H9 (cell line): ENCODE results near the gene SCFD2. TPM values are rescaled to one million over a fixed set of nuclear protein-coding genes. Genes with fewer than 3 reads are reported as not detected.

Experiments used
- DNase-seq: peaks from one replicate; pipeline ENCODE4 v3.0.0-alpha.2; 2017
- H2AFZ ChIP-seq: one replicate; pipeline ENCODE4 v1.6.1; 2013; ENCODE audit warnings: mild to moderate bottlenecking, low read length, control low read depth, moderate library complexity
- H2AK5ac ChIP-seq: 2 replicates; pipeline ENCODE4 v1.6.1; 2013; ENCODE audit warnings: low read length, control low read depth, mixed read lengths; ENCODE audit not compliant: insufficient read length
- H2BK120ac ChIP-seq: one replicate; pipeline ENCODE4 v1.6.1; 2013; ENCODE audit warnings: low read depth, mild to moderate bottlenecking, low read length, control low read depth, inconsistent platforms; ENCODE audit not compliant: poor library complexity, severe bottlenecking
- H2BK12ac ChIP-seq: 2 replicates; pipeline ENCODE4 v1.6.1; 2013; ENCODE audit warnings: low read length, control low read depth, mixed read lengths, low read depth; ENCODE audit not compliant: insufficient read length
- H2BK15ac ChIP-seq: 2 replicates; pipeline ENCODE4 v1.6.1; 2013; ENCODE audit warnings: low read depth, low read length, control low read depth
- H2BK20ac ChIP-seq: one replicate; pipeline ENCODE4 v1.6.1; 2013; ENCODE audit warnings: low read depth, mild to moderate bottlenecking, low read length, control low read depth, inconsistent platforms; ENCODE audit not compliant: poor library complexity, severe bottlenecking
- H2BK5ac ChIP-seq: 2 replicates; pipeline ENCODE4 v1.6.1; 2013; ENCODE audit warnings: low read length, control low read depth, mixed read lengths; ENCODE audit not compliant: insufficient read length
- H3K14ac ChIP-seq: 2 replicates; pipeline ENCODE4 v1.6.1; 2013; ENCODE audit warnings: low read length, control low read depth; ENCODE audit not compliant: insufficient read depth
- H3K18ac ChIP-seq: 2 replicates; pipeline ENCODE4 v1.6.1; 2013; ENCODE audit warnings: low read depth, mild to moderate bottlenecking, mixed read lengths, low read length, control low read depth; ENCODE audit not compliant: insufficient read length
- H3K23ac ChIP-seq: 2 replicates; pipeline ENCODE4 v1.6.1; 2013; ENCODE audit warnings: low read length, control low read depth, mixed read lengths, low read depth; ENCODE audit not compliant: insufficient read length
- H3K23me2 ChIP-seq: 2 replicates; pipeline ENCODE4 v1.6.1; 2013; ENCODE audit warnings: low read depth, mild to moderate bottlenecking, mixed read lengths, low read length, control low read depth; ENCODE audit not compliant: insufficient read length, poor library complexity, severe bottlenecking
- H3K27ac ChIP-seq: 2 replicates; pipeline ENCODE4 v1.5.1; 2013; ENCODE audit warnings: low read length, control low read depth, mixed read lengths, low read depth; ENCODE audit not compliant: insufficient read length
- H3K27me3 ChIP-seq: 2 replicates; pipeline ENCODE4 v1.6.1; 2013; ENCODE audit warnings: low read length, control low read depth, inconsistent platforms; ENCODE audit not compliant: insufficient read depth
- H3K4ac ChIP-seq: 2 replicates; pipeline ENCODE4 v1.6.1; 2013; ENCODE audit warnings: low read depth, mild to moderate bottlenecking, control low read depth, inconsistent platforms, low read length, moderate library complexity
- H3K4me1 ChIP-seq: 2 replicates; pipeline ENCODE4 v1.6.1; 2013; ENCODE audit warnings: low read length, control low read depth, inconsistent platforms; ENCODE audit not compliant: insufficient read depth
- H3K4me2 ChIP-seq: 2 replicates; pipeline ENCODE4 v1.6.1; 2013; ENCODE audit warnings: low read length, control low read depth, mixed read lengths; ENCODE audit not compliant: insufficient read length, insufficient read depth
- H3K56ac ChIP-seq: 2 replicates; pipeline ENCODE4 v1.6.1; 2013; ENCODE audit warnings: low read depth, mild to moderate bottlenecking, mixed read lengths, low read length, control low read depth; ENCODE audit not compliant: insufficient read length
- H3K79me1 ChIP-seq: 2 replicates; pipeline ENCODE4 v1.6.1; 2013; ENCODE audit warnings: low read depth, mild to moderate bottlenecking, moderate library complexity, low read length, control low read depth, inconsistent platforms; ENCODE audit not compliant: insufficient read depth, poor library complexity, severe bottlenecking
- H3K79me2 ChIP-seq: 2 replicates; pipeline ENCODE4 v1.6.1; 2013; ENCODE audit warnings: low read length, control low read depth, inconsistent platforms; ENCODE audit not compliant: insufficient read depth
- H3K9ac ChIP-seq: 2 replicates; pipeline ENCODE4 v1.6.1; 2013; ENCODE audit warnings: low read length, control low read depth, mixed read lengths; ENCODE audit not compliant: insufficient read length; ENCODE audit errors: extremely low read depth
- H3K9me3 ChIP-seq: one replicate; pipeline ENCODE4 v1.6.1; 2013; ENCODE audit warnings: low read depth, low read length, inconsistent platforms; ENCODE audit not compliant: control insufficient read depth
- H3T11ph ChIP-seq: one replicate; pipeline ENCODE4 v1.6.1; 2013; ENCODE audit warnings: mild to moderate bottlenecking, low read length, control low read depth, inconsistent platforms
- H4K20me1 ChIP-seq: one replicate; pipeline ENCODE4 v1.6.1; 2013; ENCODE audit not compliant: control insufficient read depth, insufficient read length, insufficient read depth
- H4K5ac ChIP-seq: 2 replicates; pipeline ENCODE4 v1.6.1; 2013; ENCODE audit warnings: low read depth, mild to moderate bottlenecking, mixed read lengths, low read length, control low read depth; ENCODE audit not compliant: insufficient read length
- H4K8ac ChIP-seq: replicated peaks from 2 replicates; pipeline ENCODE4 v1.6.1; 2013; ENCODE audit warnings: low read length, control low read depth, mixed read lengths, low read depth; ENCODE audit not compliant: insufficient read length
- H4K91ac ChIP-seq: 2 replicates; pipeline ENCODE4 v1.6.1; 2013; ENCODE audit warnings: low read depth, mild to moderate bottlenecking, moderate library complexity, mixed read lengths, low read length, control low read depth; ENCODE audit not compliant: insufficient read length
- H3K27ac Mint-ChIP-seq, 3 experiments: 2 replicates in 2 of 3; 3 replicates in 1 of 3; pipeline ENCODE4 v1.8.0; 2020 to 2021; ENCODE audit warnings: mixed read lengths in 3 of 3, mild to moderate bottlenecking in 1 of 3, moderate library complexity in 1 of 3
- H3K27me3 Mint-ChIP-seq: 2 replicates; pipeline ENCODE4 v1.8.0; 2021; ENCODE audit warnings: low read depth, mild to moderate bottlenecking, moderate library complexity, mixed read lengths
- H3K36me3 Mint-ChIP-seq, 3 experiments: 2 replicates in 2 of 3; 3 replicates in 1 of 3; pipeline ENCODE4 v1.8.0; 2020 to 2021; ENCODE audit warnings: low read depth in 3 of 3, mixed read lengths in 3 of 3; ENCODE audit not compliant: insufficient read depth in 1 of 3
- H3K4me1 Mint-ChIP-seq, 2 experiments: 2 replicates each; pipeline ENCODE4 v1.8.0; 2020; ENCODE audit warnings: mixed read lengths in 2 of 2
- H3K4me3 Mint-ChIP-seq, 2 experiments: 2 replicates in 1 of 2; 3 replicates in 1 of 2; pipeline ENCODE4 v1.8.0; 2020 to 2021; ENCODE audit warnings: mild to moderate bottlenecking in 2 of 2, mixed read lengths in 2 of 2, moderate library complexity in 1 of 2
- H3K9me3 Mint-ChIP-seq, 2 experiments: 2 replicates in 1 of 2; 3 replicates in 1 of 2; pipeline ENCODE4 v1.8.0; 2020; ENCODE audit warnings: mild to moderate bottlenecking in 2 of 2, mixed read lengths in 2 of 2, moderate library complexity in 1 of 2
- CTCF ChIP-seq: fragments of 200-600 bp; sonication (generic); conservative IDR thresholded peaks from 3 replicates; pipeline ENCODE4 v1.8.0; 2021; ENCODE audit warnings: antibody characterized with exemption, mild to moderate bottlenecking
- WGBS: extraction: QIAGEN DNeasy Blood & Tissue Kit; methylation state at CpG from one replicate; pipeline ENCODE4 v1.1.7; 2013; ENCODE audit warnings: missing lambda C conversion rate, low lambda C conversion rate, mixed read lengths; ENCODE audit not compliant: insufficient read length; ENCODE audit errors: extremely low coverage; 5-methylcytosine and 5-hydroxymethylcytosine counted together
- total RNA-seq: library from RNA; stranded (reverse); gene quantifications from 2 replicates; pipeline ENCODE4 v1.2.1, GENCODE V29; 2021

Gene SCFD2
- total RNA-seq, 1 experiment from 2014 or later: 10.1 TPM

DNA sequence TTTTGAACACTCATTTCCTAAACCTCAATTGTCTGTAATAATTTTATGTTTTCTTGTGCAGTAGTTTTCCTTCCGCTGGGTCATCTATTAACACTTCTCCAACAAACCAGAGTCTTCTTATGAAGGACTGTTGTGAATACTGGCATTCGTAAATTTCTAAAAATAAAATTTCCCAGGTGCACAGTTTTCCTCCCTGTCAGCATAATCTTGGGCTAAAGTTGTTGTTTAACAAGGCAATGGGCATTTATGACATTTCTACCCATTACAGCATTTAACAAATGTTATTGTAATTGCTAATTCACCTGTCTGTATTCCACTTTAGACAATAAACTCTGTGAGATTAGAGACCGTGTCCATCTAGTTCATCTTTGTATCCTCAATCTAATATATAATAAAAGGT, 1.2 kb downstream of the SCFD2 start:
- H2AK5ac ChIP-seq: no peak overlapping the region
- H3K4me3 Mint-ChIP-seq: peak overlapping the region; percentile 89 to 94
- no peak overlapping the region for H3K9ac ChIP-seq
- peaks cover 7% of the 10 kb centered on the region for H3K23me2 ChIP-seq
- H3K9me3 ChIP-seq: no peaks in the 10 kb centered on the region
- TF ChIP-seq CTCF: no peak
- H3K27ac ChIP-seq: no peak overlapping the region
- no peak overlapping the region for H2BK12ac ChIP-seq
- no peaks in the 10 kb centered on the region for H3K4me1 ChIP-seq
- H4K20me1 ChIP-seq: no peaks in the 10 kb centered on the region
- no peak for DNase-seq
- H3K27ac Mint-ChIP-seq: no peak overlapping the region
- H3K27me3 Mint-ChIP-seq: peaks cover 35% of the 10 kb centered on the region
- H3K9me3 Mint-ChIP-seq: peaks cover 4 to 7% of the 10 kb centered on the region in 2 experiments; a peak in 2 of 5 replicates
- H4K5ac ChIP-seq: no peak overlapping the region
- H3K18ac ChIP-seq: no peak overlapping the region
- no peak overlapping the region for H4K91ac ChIP-seq
- peaks cover 20 to 22% of the 10 kb centered on the region in 2 experiments for H3K4me1 Mint-ChIP-seq
- no peak overlapping the region for H2BK5ac ChIP-seq
- H2BK15ac ChIP-seq: no peak overlapping the region
- H3K4me2 ChIP-seq: peak overlapping the region; percentile 83
- H2BK120ac ChIP-seq: no peak overlapping the region
- H3K79me1 ChIP-seq: no peaks in the 10 kb centered on the region
- H3T11ph ChIP-seq: no peak overlapping the region
- no peak overlapping the region for H3K14ac ChIP-seq
- H2AFZ ChIP-seq: no peak overlapping the region
- H3K23ac ChIP-seq: no peak overlapping the region
- H3K4ac ChIP-seq: no peak overlapping the region
- WGBS: no CpG with 5 or more reads among the region's 3 CpGs
- no peak overlapping the region for H4K8ac ChIP-seq
- no peak overlapping the region for H2BK20ac ChIP-seq
- H3K56ac ChIP-seq: no peak overlapping the region
- H3K79me2 ChIP-seq: no peaks in the 10 kb centered on the region; the same call in 1 of the 2 replicates
- H3K27me3 ChIP-seq: no peaks in the 10 kb centered on the region
- no peaks in the 10 kb centered on the region; a peak in 1 of 7 replicates for H3K36me3 Mint-ChIP-seq
